ENCODE results near the gene PPARA. TPM values are rescaled to one million over a fixed set of nuclear protein-coding genes. Genes with fewer than 3 reads are reported as not detected.

The PPARA gene
- total and polyA plus RNA-seq, 2 donors (not counting 1 experiment from before 2014, with no cell fraction given): 4.1 to 29.8 TPM

DNA sequence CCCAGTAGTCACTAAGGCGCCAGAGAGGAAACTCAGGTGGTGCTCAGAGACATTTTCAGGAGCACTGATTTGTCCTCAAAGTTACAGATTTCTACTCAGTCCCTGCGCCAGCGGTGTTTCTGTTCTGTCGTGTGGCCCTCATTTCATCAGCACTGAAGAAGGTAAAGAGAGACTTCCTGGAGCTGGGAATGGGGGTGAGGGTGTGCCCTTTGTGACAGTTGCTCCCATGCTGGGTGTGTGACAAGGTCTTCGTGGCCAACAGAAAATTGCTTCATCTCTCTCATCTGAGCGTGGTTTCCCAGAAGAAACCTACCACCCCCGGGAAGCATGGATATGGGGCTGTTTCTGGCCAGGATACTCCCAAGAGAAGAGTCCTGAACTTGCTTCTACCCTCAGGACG lies 2.0 kb upstream of the PPARA start:
- no peak overlapping the region for H3K4me3 Mint-ChIP-seq
- Histone ChIP-seq H3K4me1 (ENCODE audit: control insufficient read depth in 2 of 2, insufficient read depth in 2 of 2, low read length in 2 of 2) (peaks cover 12 to 23% of the 10 kb centered on the region in 2 donors), H3K27ac (ENCODE audit: low read length in 2 of 2) (no peak overlapping the region), H3K4me3 (ENCODE audit: control extremely low read depth in 1 of 5, extremely low read depth in 1 of 5, insufficient read depth in 1 of 5, low read depth in 2 of 5, low read length in 4 of 5) (no peak overlapping the region), H2AFZ (ENCODE audit: insufficient read depth, low read depth, low read length, poor library complexity, severe bottlenecking) (no peak overlapping the region), H4K20me1 (ENCODE audit: control insufficient read depth, insufficient read depth, low read length, poor library complexity, severe bottlenecking) (no peaks in the 10 kb centered on the region), H3K36me3 (replicated peaks in 1 of 2; ENCODE audit: control extremely low read depth in 1 of 2, control insufficient read depth in 1 of 2, extremely low read depth in 1 of 2, insufficient read depth in 2 of 2, low read length in 1 of 2) (no peaks in the 10 kb centered on the region), H3K27me3 (replicated peaks in 1 of 4; ENCODE audit: control extremely low read depth in 1 of 4, control insufficient read depth in 3 of 4, insufficient read depth in 4 of 4, low read length in 3 of 4) (no peaks in the 10 kb centered on the region), H3K4me2 (replicated peaks; ENCODE audit: low read depth, low read length, poor library complexity, severe bottlenecking) (no peak overlapping the region), H3K9me3 (ENCODE audit: control extremely low read depth in 1 of 3, control insufficient read depth in 2 of 3, insufficient read depth in 1 of 3, low read length in 2 of 3) (no peaks in the 10 kb centered on the region), H3K9ac (ENCODE audit: low read length) (no peak overlapping the region), H3K79me2 (ENCODE audit: control insufficient read depth, insufficient read depth, low read length) (no peaks in the 10 kb centered on the region)
- peaks cover 18% of the 10 kb centered on the region for H3K4me1 Mint-ChIP-seq
- H3K9me3 Mint-ChIP-seq (ENCODE audit: insufficient read depth): no peaks in the 10 kb centered on the region
- DNase-seq: no peak
- intact Hi-C loops (cut with micrococcal nuclease): no loop called here
- ChIA-PET POLR2A (no interaction called here), CTCF (interaction anchor here (0.5 to 1.7 kb wide), 3 partner anchors 24 to 59 kb away, joined by 3 to 5 read pairs (median 3); no protein-coding TSS in a partner anchor)
- no peak for ATAC-seq (ENCODE audit: low read depth)
- no peak for TF ChIP-seq EZH2 (IDR thresholded peaks at IDR 0.05; ENCODE audit: borderline replicate concordance, insufficient read depth, low read depth, low read length, poor library complexity, severe bottlenecking)
- TF ChIP-seq, protein P1, sequence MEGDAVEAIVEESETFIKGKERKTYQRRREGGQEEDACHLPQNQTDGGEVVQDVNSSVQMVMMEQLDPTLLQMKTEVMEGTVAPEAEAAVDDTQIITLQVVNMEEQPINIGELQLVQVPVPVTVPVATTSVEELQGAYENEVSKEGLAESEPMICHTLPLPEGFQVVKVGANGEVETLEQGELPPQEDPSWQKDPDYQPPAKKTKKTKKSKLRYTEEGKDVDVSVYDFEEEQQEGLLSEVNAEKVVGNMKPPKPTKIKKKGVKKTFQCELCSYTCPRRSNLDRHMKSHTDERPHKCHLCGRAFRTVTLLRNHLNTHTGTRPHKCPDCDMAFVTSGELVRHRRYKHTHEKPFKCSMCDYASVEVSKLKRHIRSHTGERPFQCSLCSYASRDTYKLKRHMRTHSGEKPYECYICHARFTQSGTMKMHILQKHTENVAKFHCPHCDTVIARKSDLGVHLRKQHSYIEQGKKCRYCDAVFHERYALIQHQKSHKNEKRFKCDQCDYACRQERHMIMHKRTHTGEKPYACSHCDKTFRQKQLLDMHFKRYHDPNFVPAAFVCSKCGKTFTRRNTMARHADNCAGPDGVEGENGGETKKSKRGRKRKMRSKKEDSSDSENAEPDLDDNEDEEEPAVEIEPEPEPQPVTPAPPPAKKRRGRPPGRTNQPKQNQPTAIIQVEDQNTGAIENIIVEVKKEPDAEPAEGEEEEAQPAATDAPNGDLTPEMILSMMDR (IDR thresholded peaks at IDR 0.05): no peak
- 85% methylated on average over 4 of the region's 8 CpGs for WGBS (ENCODE audit: insufficient coverage)
- H3K27me3 Mint-ChIP-seq: no peaks in the 10 kb centered on the region
- H3K27ac Mint-ChIP-seq: no peak overlapping the region

DNA sequence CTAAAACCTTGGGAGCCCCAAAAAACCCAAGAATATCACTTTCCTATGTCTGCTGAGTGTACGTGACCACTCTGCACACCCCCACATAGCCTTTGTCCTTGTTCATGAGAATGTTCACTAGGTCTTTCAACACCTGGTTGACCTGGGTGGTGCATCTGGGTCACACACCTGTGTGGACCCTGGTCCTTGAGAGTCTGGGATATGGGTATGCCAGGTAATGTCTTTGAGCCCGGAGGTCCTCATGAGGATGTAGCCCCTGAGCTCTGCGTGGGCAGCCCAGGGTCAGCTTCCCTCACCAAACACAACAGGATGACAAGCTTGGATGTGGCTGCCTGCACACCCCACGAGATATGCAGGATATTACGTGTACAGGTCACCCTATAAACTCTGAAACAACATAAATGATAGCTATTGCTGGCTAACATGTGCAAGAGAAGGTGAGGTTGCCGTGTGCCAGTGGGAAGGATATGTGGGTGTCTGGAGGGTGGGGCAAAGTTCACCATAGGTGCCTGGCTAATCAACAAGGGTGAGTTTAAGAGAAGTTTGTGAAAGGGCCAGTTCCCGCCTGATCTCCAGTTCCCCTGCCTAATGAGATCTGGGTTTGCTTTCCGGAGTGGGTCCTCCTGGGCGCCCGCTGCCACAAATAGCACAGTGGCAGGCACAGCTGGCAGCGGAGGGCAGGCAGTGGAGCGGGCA lies 1.4 kb upstream of the PPARA start:
- peaks cover 18% of the 10 kb centered on the region for H3K4me1 Mint-ChIP-seq
- no peaks in the 10 kb centered on the region for H3K27me3 Mint-ChIP-seq
- Histone ChIP-seq H3K36me3 (replicated peaks in 1 of 2; ENCODE audit: control extremely low read depth in 1 of 2, control insufficient read depth in 1 of 2, extremely low read depth in 1 of 2, insufficient read depth in 2 of 2, low read length in 1 of 2) (no peaks in the 10 kb centered on the region), H3K27ac (ENCODE audit: low read length in 2 of 2) (no peak overlapping the region), H3K9ac (ENCODE audit: low read length) (peak overlapping the region; percentile 85), H2AFZ (ENCODE audit: insufficient read depth, low read depth, low read length, poor library complexity, severe bottlenecking) (peak overlapping the region; percentile 89), H3K79me2 (ENCODE audit: control insufficient read depth, insufficient read depth, low read length) (no peaks in the 10 kb centered on the region), H3K27me3 (replicated peaks in 1 of 4; ENCODE audit: control extremely low read depth in 1 of 4, control insufficient read depth in 3 of 4, insufficient read depth in 4 of 4, low read length in 3 of 4) (no peaks in the 10 kb centered on the region), H3K9me3 (ENCODE audit: control extremely low read depth in 1 of 3, control insufficient read depth in 2 of 3, insufficient read depth in 1 of 3, low read length in 2 of 3) (no peaks in the 10 kb centered on the region), H4K20me1 (ENCODE audit: control insufficient read depth, insufficient read depth, low read length, poor library complexity, severe bottlenecking) (no peaks in the 10 kb centered on the region), H3K4me3 (ENCODE audit: control extremely low read depth in 1 of 5, extremely low read depth in 1 of 5, insufficient read depth in 1 of 5, low read depth in 2 of 5, low read length in 4 of 5) (peak overlapping the region in 4 of 5 experiments; percentile 55 to 75 (median 69)), H3K4me2 (replicated peaks; ENCODE audit: low read depth, low read length, poor library complexity, severe bottlenecking) (peak overlapping the region; percentile 100), H3K4me1 (ENCODE audit: control insufficient read depth in 2 of 2, insufficient read depth in 2 of 2, low read length in 2 of 2) (peaks cover 12 to 23% of the 10 kb centered on the region in 2 donors)
- ChIA-PET CTCF (interaction anchor here (0.5 to 1.7 kb wide), 4 partner anchors 24 to 136 kb away, joined by 3 to 5 read pairs (median 3); no protein-coding TSS in a partner anchor), POLR2A (interaction anchor here (0.7 to 1.3 kb wide), 3 partner anchors 20 to 131 kb away, joined by 3 to 4 read pairs (median 3); partner anchors contain the start of gene CDPF1)
- WGBS (ENCODE audit: insufficient coverage): 18% methylated on average over 10 of the region's 12 CpGs
- H3K27ac Mint-ChIP-seq: peak overlapping the region; percentile 84
- no peak for TF ChIP-seq EZH2 (IDR thresholded peaks at IDR 0.05; ENCODE audit: borderline replicate concordance, insufficient read depth, low read depth, low read length, poor library complexity, severe bottlenecking)
- TF ChIP-seq, protein P1 (IDR thresholded peaks at IDR 0.05): no peak
- H3K4me3 Mint-ChIP-seq: peak overlapping the region; percentile 88
- ATAC-seq (ENCODE audit: low read depth) (no peak), DNase-seq (peak; percentile 63)
- H3K9me3 Mint-ChIP-seq (ENCODE audit: insufficient read depth): no peaks in the 10 kb centered on the region
- intact Hi-C loops (cut with micrococcal nuclease): no loop called here

Measured in B cell (primary cell).